SK-N-SH (cell line): ENCODE results near the gene UHMK1. TPM values are rescaled to one million over a fixed set of nuclear protein-coding genes. Genes with fewer than 3 reads are reported as not detected.
"Not testable (repeated sequence)": the region's sequence is repeated elsewhere in the genome, so short reads cannot be mapped to it uniquely, and the experiment has no call there.

ENCODE experiments used
- CTCF ChIA-PET: fragments of 300-600, 350-600 bp; formaldehyde crosslinking; extraction: SDS; loops from one replicate; lab custom pipeline; 2021; lab: Yijun Ruan, JAX
- POLR2A ChIA-PET: fragments of 350-600 bp; sonication (Branson Sonifier 250); formaldehyde crosslinking; extraction: SDS; loops from one replicate; lab custom pipeline; 2020; ENCODE audit warnings: antibody characterized with exemption, inconsistent platforms; lab: Yijun Ruan, JAX
- DNase-seq: peaks from one replicate; pipeline ENCODE4 v3.0.0; 2012
- H2AFZ ChIP-seq: fragments of 200-600 bp; sonication (generic); 2 replicates; pipeline ENCODE4 v1.8.1; 2016; ENCODE audit warnings: antibody characterized with exemption, mild to moderate bottlenecking, low read depth
- H3F3A ChIP-seq: fragments of 200-600 bp; sonication (generic); replicated peaks from 2 replicates; pipeline ENCODE3; 2016; ENCODE audit warnings: antibody characterized with exemption, mild to moderate bottlenecking; ENCODE audit not compliant: insufficient read depth
- H3K27ac ChIP-seq, 2 experiments: fragments of 200-500 bp in 1 of 2; fragments of 200-600 bp in 1 of 2; sonication (Bioruptor generic) in 1 of 2; sonication (generic), shearing (Covaris generic) in 1 of 2; 2 replicates each; pipeline versions ENCODE4 v1.5.1 to v1.6.1; 2014 to 2016; ENCODE audit warnings: low read depth in 2 of 2, inconsistent platforms in 1 of 2, low read length in 1 of 2, mild to moderate bottlenecking in 1 of 2, mixed read lengths in 1 of 2
- H3K27me3 ChIP-seq: fragments of 200-600 bp; sonication (generic), shearing (Covaris generic); 2 replicates; pipeline ENCODE4 v1.6.1; 2016; ENCODE audit warnings: mixed run types; ENCODE audit not compliant: insufficient read depth
- H3K36me3 ChIP-seq, 2 experiments: fragments of 200-500 bp in 1 of 2; fragments of 200-600 bp in 1 of 2; sonication (Bioruptor generic) in 1 of 2; sonication (generic) in 1 of 2; replicated peaks in 1 of 2; 2 replicates each; pipeline versions ENCODE3 to v1.5.1; 2014 to 2016; ENCODE audit warnings: low read length in 1 of 2, mild to moderate bottlenecking in 1 of 2; ENCODE audit not compliant: insufficient read depth in 2 of 2, control insufficient read depth in 1 of 2
- H3K4me1 ChIP-seq, 2 experiments: fragments of 200-500 bp in 1 of 2; fragments of 200-600 bp in 1 of 2; sonication (Bioruptor generic) in 1 of 2; sonication (generic), shearing (Covaris generic) in 1 of 2; 2 replicates each; pipeline versions ENCODE4 v1.5.1 to v1.6.1; 2014 to 2016; ENCODE audit warnings: low read depth in 1 of 2, low read length in 1 of 2, mixed run types in 1 of 2; ENCODE audit not compliant: insufficient read depth in 2 of 2, control insufficient read depth in 1 of 2
- H3K4me2 ChIP-seq: fragments of 200-600 bp; sonication (generic), shearing (Covaris generic); 2 replicates; pipeline ENCODE4 v1.6.1; 2017; ENCODE audit warnings: mixed run types
- H3K4me3 ChIP-seq, 2 experiments: fragments of 200-500 bp in 1 of 2; fragments of 200-600 bp in 1 of 2; sonication (Bioruptor generic) in 1 of 2; sonication (generic), shearing (Covaris generic) in 1 of 2; 2 replicates each; pipeline versions ENCODE4 v1.5.1 to v1.8.1; 2014 to 2016; ENCODE audit warnings: low read depth in 2 of 2, inconsistent platforms in 1 of 2, low read length in 1 of 2, mild to moderate bottlenecking in 1 of 2, mixed read lengths in 1 of 2, moderate library complexity in 1 of 2
- H3K79me2 ChIP-seq: fragments of 200-600 bp; sonication (generic); 2 replicates; pipeline ENCODE4 v1.8.1; 2017; ENCODE audit warnings: mild to moderate bottlenecking; ENCODE audit not compliant: insufficient read depth
- H3K9ac ChIP-seq: fragments of 200-600 bp; sonication (generic); 2 replicates; pipeline ENCODE4 v1.6.1; 2017; ENCODE audit warnings: mixed run types
- H3K9me2 ChIP-seq: fragments of 200-600 bp; sonication (generic); 2 replicates; pipeline ENCODE4 v1.6.1; 2017; ENCODE audit warnings: mixed run types
- H3K9me3 ChIP-seq: fragments of 200-600 bp; sonication (generic); 2 replicates; pipeline ENCODE4 v1.6.1; 2017; ENCODE audit warnings: mixed run types, mild to moderate bottlenecking, moderate library complexity
- H4K20me1 ChIP-seq: fragments of 200-600 bp; sonication (generic); 2 replicates; pipeline ENCODE4 v1.6.1; 2017; ENCODE audit warnings: mild to moderate bottlenecking, mixed run types; ENCODE audit not compliant: insufficient read depth
- CHD2 ChIP-seq: fragments of 150-350 bp; IDR thresholded peaks from 2 replicates; pipeline ENCODE4 v1.6.1; 2018; ENCODE audit warnings: low read length; ENCODE audit not compliant: partially characterized antibody
- ELF1 ChIP-seq: IDR thresholded peaks from 2 replicates; pipeline ENCODE4 v1.4.0; 2012
- EP300 ChIP-seq, 2 experiments: IDR thresholded peaks; 2 replicates each; pipeline versions ENCODE4 v1.4.0 to v1.6.1; 2012; ENCODE audit warnings: borderline replicate concordance in 1 of 2, low read depth in 1 of 2, low read length in 1 of 2
- EZH2phosphoT487 ChIP-seq: fragments of 200-600 bp; sonication (generic); IDR thresholded peaks from 2 replicates; pipeline ENCODE4 v1.6.1; 2017; ENCODE audit warnings: low read depth, mixed run types, mild to moderate bottlenecking, antibody characterized with exemption, moderate library complexity, borderline replicate concordance
- FOSL2 ChIP-seq: IDR thresholded peaks from 2 replicates; pipeline ENCODE4 v1.4.0; 2012; ENCODE audit warnings: low read depth, mild to moderate bottlenecking, moderate library complexity, borderline replicate concordance
- GABPA ChIP-seq: IDR thresholded peaks from 2 replicates; pipeline ENCODE4 v1.4.0; 2012; ENCODE audit warnings: low read depth, mild to moderate bottlenecking
- JUND ChIP-seq: IDR thresholded peaks from 2 replicates; pipeline ENCODE4 v1.4.0; 2012
- MXI1 ChIP-seq: IDR thresholded peaks from 2 replicates; pipeline ENCODE4 v1.6.1; 2012; ENCODE audit warnings: mild to moderate bottlenecking, low read depth, low read length, improper control_type of control experiment
- POLR2AphosphoS5 ChIP-seq: IDR thresholded peaks from 2 replicates; pipeline ENCODE4 v1.6.1; 2012; ENCODE audit warnings: low read depth, low read length
- RAD21 ChIP-seq: IDR thresholded peaks from 2 replicates; pipeline ENCODE4 v1.6.1; 2012; ENCODE audit warnings: mild to moderate bottlenecking, low read length
- RCOR1 ChIP-seq: fragments of 150-350 bp; IDR thresholded peaks from 2 replicates; pipeline ENCODE4 v1.6.1; 2017; ENCODE audit warnings: antibody characterized with exemption, low read length
- REST ChIP-seq: IDR thresholded peaks from 2 replicates; pipeline ENCODE4 v1.6.1; 2012; ENCODE audit warnings: mild to moderate bottlenecking, low read depth, low read length, moderate library complexity
- RFX5 ChIP-seq: IDR thresholded peaks from 2 replicates; pipeline ENCODE4 v1.6.1; 2012; ENCODE audit warnings: mild to moderate bottlenecking, improper control_type of control experiment, low read length
- RXRA ChIP-seq: IDR thresholded peaks from 2 replicates; pipeline ENCODE4 v1.4.0; 2012; ENCODE audit warnings: low read depth, mild to moderate bottlenecking, borderline replicate concordance
- TAF1 ChIP-seq: IDR thresholded peaks from 2 replicates; pipeline ENCODE4 v1.6.1; 2012; ENCODE audit warnings: low read depth, mild to moderate bottlenecking, low read length, moderate library complexity, borderline replicate concordance
- TCF12 ChIP-seq: IDR thresholded peaks from 2 replicates; pipeline ENCODE4 v1.4.0; 2012
- USF2 ChIP-seq: fragments of 150-350 bp; IDR thresholded peaks from 2 replicates; pipeline ENCODE4 v1.6.1; 2017; ENCODE audit warnings: antibody characterized with exemption, low read length, low read depth, borderline replicate concordance
- YY1 ChIP-seq: IDR thresholded peaks from 2 replicates; pipeline ENCODE4 v1.4.0; 2012; ENCODE audit warnings: low read depth, mild to moderate bottlenecking
- ZBTB33 ChIP-seq: IDR thresholded peaks from 2 replicates; pipeline ENCODE4 v1.4.0; 2012; ENCODE audit warnings: low read depth, borderline replicate concordance
- WGBS: methylation state at CpG from one replicate; pipeline ENCODE4 v1.1.6; 2017; ENCODE audit warnings: low lambda C conversion rate; 5-methylcytosine and 5-hydroxymethylcytosine counted together
- polyA plus RNA-seq, 3 experiments: library from polyadenylated mRNA; depleted of rRNA; stranded (reverse); fragments of >200 nt; gene quantifications; 2 replicates each; pipeline ENCODE4 v1.2.3, GENCODE V29; 2012
- TF ChIP-seq, protein P1 (sequence below): IDR thresholded peaks from 2 replicates; pipeline ENCODE4 v1.4.0; 2012; ENCODE audit warnings: low read depth

The UHMK1 gene, protein sequence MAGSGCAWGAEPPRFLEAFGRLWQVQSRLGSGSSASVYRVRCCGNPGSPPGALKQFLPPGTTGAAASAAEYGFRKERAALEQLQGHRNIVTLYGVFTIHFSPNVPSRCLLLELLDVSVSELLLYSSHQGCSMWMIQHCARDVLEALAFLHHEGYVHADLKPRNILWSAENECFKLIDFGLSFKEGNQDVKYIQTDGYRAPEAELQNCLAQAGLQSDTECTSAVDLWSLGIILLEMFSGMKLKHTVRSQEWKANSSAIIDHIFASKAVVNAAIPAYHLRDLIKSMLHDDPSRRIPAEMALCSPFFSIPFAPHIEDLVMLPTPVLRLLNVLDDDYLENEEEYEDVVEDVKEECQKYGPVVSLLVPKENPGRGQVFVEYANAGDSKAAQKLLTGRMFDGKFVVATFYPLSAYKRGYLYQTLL
- 7.4 and 12.3 TPM in 2 replicates for polyA plus RNA-seq (2012; rRNA removed)
- 16.0 and 18.1 TPM in 2 replicates for polyA plus RNA-seq (2012; cell fraction: cytosol; rRNA removed)
- polyA plus RNA-seq (2012; cell fraction: nucleus; rRNA removed): 4.2 and 9.7 TPM in 2 replicates

- POLR2A ChIA-PET: no interaction called here
- Histone ChIP-seq H3K9ac (peak within 1 kb of the TSS; percentile 94), H3K4me2 (peak within 1 kb of the TSS; percentile 93), H4K20me1 (no peaks in the 10 kb centered on the region; the same call in 1 of the 2 replicates), H3K9me2 (no peaks in the 10 kb centered on the region), H3K4me1 (peaks cover 7 to 23% of the 10 kb centered on the region in 2 experiments; a peak in 3 of 4 replicates), H3K36me3 (peaks cover 24 to 28% of the 10 kb centered on the region in 2 experiments), H2AFZ (peak within 1 kb of the TSS; percentile 100), H3K4me3 (peak within 1 kb of the TSS; percentile 85 to 97), H3K27me3 (no peaks in the 10 kb centered on the region), H3K9me3 (no peaks in the 10 kb centered on the region), H3F3A (peaks cover 21% of the 10 kb centered on the region), H3K27ac (peak within 1 kb of the TSS; percentile 72 to 75), H3K79me2 (peaks cover 53% of the 10 kb centered on the region)
- under 1% methylated on average over 27 of the region's 61 CpGs for WGBS
- TF ChIP-seq RAD21 (no peak), FOSL2 (0 out of 2 replicates have a peak, but pooled peaks have one; percentile 3), RCOR1 (no peak), TCF12 (no peak), JUND (no peak), GABPA (peak; percentile 88), YY1 (peak; percentile 96), REST (peak; percentile 40; the same call in 1 of the 2 replicates), TAF1 (peak; percentile 97), EP300 (IDR thresholded peaks at IDR 0.05; ENCODE audit: borderline replicate concordance in 1 of 2, low read depth in 1 of 2, low read length in 1 of 2) (no peak), CHD2 (no peak), POLR2AphosphoS5 (peak; percentile 94), MXI1 (no peak), RXRA (no peak), ELF1 (peak; percentile 68; the same call in 1 of the 2 replicates), ZBTB33 (no peak), EZH2phosphoT487 (no peak), USF2 (no peak), RFX5 (no peak)
- TF ChIP-seq, protein P1, sequence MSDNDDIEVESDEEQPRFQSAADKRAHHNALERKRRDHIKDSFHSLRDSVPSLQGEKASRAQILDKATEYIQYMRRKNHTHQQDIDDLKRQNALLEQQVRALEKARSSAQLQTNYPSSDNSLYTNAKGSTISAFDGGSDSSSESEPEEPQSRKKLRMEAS: 0 out of 2 replicates have a peak, but pooled peaks have one; percentile 27
- DNase-seq: peak; percentile 95
- CTCF ChIA-PET: no interaction called here
Observed at GRCh38 chr1:162497723-162498495, at the start of gene UHMK1. Gene UHMK1, plus strand, starts transcription at chr1:162497818. Its CDS starts 183 bp downstream, at chr1:162498001.

GRCh38 chr1:162454361-162454760 is 43.3 kb upstream of the UHMK1 start:
- H3K4me1 ChIP-seq, H3K27ac ChIP-seq, H3K9me3 ChIP-seq, H3K4me3 ChIP-seq, DNase-seq, H3F3A ChIP-seq, H3K27me3 ChIP-seq, H3K79me2 ChIP-seq, CTCF ChIA-PET, POLR2A ChIA-PET, H3K9ac ChIP-seq, H3K4me2 ChIP-seq, H2AFZ ChIP-seq, H3K9me2 ChIP-seq, H4K20me1 ChIP-seq, H3K36me3 ChIP-seq: not testable (repeated sequence)
- 59% methylated on average over 3 of the region's 3 CpGs for WGBS
